COR-L47 (cell line): Measurements from ENCODE around the gene RPL39L.
"Not testable (repeated sequence)": the region's sequence is repeated elsewhere in the genome, so short reads cannot be mapped to it uniquely, and the experiment has no call there.

Experiments used
- DNase-seq: peaks from one replicate; lab custom pipeline; 2025; lab: John Stamatoyannopoulos, UW

The RPL39L gene

DNA sequence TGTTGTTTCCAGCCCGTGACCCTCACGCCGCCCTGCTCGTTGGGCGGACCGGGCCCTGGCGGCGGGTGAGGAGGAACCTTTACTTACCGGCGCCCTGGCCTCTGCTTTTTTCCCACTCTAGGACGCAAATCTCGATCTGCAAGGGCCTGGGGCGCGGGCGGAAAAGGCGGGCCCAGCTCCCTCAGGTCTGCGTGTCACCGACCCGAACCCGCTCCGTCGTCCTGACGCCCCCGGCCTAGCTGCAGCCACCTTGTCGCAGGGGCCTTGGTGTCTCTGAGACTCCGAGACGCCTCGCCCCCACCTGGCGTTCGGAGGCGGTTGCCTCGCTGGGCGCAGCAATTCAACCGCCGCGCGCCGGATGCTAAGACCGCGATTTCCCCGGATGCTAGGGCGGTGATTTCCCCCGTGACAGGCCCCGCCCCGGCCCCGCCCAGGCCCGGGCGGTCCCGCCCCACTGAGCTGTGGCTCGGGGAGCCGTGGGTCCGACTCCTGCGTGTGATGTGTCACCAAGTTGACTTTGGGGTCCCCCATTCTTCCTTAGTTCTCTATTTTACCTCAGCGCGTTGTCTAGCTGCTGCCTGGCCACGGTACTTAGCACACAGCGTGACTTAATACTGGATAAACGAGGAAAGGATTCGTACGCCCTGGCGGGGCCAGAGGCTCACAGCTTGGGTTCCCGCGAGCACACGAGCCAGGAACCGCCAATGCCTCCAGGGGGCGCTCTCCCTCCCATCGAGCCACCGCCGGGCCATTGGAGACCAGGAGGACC lies at the start of gene RPL39L:
Gene RPL39L (minus strand): TSS at position 371 of the 769 bp plus-strand sequence. CDS start 18,196 bp downstream, outside the sequence.
- peak; percentile 22 for DNase-seq

- DNase-seq, result no peak
Observed at GRCh38 chr3:187188931-187189330, 49.6 kb upstream of the RPL39L start.

DNA sequence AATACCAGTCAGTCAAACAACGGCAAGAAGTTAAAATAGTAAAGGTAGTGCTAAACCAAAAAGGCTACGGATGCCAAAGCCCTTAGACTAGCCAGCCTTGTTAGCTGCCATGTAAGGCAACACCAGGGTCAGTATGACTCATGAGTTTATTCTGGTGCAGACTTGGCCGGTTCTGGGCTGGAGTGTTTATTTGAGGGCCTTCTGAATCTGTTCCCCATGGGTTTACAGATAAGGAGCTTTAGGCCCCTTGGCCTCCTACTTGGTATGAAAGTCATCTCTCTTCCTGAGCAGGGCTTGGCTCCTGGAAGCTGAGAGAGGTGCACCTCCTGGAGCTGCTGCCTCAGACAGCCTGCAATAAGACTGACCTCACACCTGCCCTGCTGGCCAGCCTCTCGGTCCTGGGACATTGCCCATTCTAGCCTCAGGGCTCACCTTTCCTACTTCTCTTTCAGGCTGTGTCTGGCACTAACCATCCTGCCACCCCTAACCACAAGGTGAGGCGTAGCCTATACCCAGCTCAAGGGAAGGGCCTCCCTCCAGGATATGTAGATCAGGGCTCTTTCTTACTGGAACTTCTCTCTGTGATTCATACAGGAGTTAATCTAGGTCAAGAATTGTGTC lies 47.6 kb upstream of the RPL39L start:
- DNase-seq, result no peak

- DNase-seq, result no peak
Observed at GRCh38 chr3:187186375-187186774, 47.1 kb upstream of the RPL39L start.

- no peak for DNase-seq
Observed at GRCh38 chr3:187185759-187186158, 46.5 kb upstream of the RPL39L start.

- no peak for DNase-seq
Observed at GRCh38 chr3:187183903-187184302, 44.6 kb upstream of the RPL39L start.

GRCh38 chr3:187183210-187183862 lies 44.0 kb upstream of the RPL39L start:
- no peak for DNase-seq

DNA sequence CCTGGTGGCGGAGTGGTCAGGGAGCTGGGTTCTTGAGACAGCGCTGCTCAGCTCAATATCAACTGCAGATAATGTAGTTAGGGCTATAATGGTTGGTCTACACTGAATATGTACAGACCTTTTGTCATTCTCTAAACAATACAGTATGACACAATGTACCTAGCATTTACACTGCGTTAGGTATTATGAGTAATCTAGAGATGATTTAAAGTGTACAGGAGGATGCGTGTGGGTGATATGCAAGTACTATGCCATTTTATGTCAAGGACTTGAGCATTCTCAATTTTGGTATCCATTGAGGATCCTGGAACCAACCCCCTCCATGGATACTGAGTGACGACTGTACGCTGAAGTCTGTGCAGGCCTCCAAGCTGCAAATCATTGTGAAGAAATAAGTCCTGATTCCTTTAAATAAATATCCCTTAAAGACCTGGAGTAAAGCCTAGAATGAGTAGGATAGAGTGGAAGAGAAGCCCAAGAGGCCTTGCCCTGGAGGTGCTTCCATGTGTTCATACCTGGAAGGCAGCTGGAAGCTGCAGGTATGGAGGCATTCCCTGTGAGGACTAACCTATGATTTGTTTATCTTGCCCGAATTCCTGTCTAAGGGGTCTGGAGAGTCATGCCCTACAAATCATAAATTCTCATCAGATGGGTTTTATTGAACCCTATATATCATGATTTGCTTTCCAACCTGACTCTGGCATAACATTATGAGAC lies 42.3 kb upstream of the RPL39L start:
- no peak for DNase-seq

DNA sequence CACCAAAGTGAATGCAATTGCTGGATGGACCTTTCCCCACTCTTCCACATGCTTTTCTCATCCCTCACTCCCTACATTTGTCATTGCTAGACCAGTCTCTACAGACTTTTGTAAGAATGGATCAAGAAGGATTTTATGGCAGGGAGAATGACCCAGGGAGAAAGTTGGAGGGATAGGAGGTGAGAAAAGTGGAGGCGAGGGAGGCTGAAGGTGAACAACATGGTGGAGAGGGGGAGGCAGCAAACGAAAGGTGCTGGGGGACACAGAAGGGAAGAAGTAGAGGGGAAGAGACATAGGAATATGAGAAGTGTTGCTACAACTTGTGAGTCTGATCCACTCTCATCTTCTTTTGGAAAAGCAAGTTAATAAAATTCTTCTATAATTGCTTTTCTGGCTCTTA lies 33.6 kb upstream of the RPL39L start:
- no peak for DNase-seq

- not testable (repeated sequence) for DNase-seq
Observed at GRCh38 chr3:187170911-187171310, 31.6 kb upstream of the RPL39L start.

- no peak for DNase-seq
Observed at GRCh38 chr3:187169231-187169960, 30.1 kb upstream of the RPL39L start.

GRCh38 chr3:187167777-187168176 lies 28.5 kb upstream of the RPL39L start:
- DNase-seq, result no peak

DNA sequence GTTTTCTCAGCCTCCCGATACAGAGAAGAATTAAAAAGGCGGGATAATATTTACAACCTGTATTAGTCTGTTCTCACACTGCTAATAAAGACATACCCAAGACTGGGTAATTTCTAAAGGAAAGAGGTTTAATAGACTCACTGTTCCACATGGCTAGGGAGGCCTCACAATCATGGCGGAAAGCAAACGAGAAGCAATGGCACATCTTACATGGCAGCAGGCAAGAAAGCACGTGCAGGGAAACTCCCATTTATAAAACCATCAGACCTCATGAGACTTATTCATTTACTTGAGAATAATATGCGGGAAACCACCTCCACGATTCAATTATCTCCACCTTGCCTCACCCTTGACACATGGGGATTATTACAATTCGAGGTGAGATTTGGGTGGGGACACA lies 27.5 kb upstream of the RPL39L start:
- DNase-seq, result no peak

GRCh38 chr3:187165144-187165543 lies 25.8 kb upstream of the RPL39L start:
- peak; percentile 10 for DNase-seq

DNA sequence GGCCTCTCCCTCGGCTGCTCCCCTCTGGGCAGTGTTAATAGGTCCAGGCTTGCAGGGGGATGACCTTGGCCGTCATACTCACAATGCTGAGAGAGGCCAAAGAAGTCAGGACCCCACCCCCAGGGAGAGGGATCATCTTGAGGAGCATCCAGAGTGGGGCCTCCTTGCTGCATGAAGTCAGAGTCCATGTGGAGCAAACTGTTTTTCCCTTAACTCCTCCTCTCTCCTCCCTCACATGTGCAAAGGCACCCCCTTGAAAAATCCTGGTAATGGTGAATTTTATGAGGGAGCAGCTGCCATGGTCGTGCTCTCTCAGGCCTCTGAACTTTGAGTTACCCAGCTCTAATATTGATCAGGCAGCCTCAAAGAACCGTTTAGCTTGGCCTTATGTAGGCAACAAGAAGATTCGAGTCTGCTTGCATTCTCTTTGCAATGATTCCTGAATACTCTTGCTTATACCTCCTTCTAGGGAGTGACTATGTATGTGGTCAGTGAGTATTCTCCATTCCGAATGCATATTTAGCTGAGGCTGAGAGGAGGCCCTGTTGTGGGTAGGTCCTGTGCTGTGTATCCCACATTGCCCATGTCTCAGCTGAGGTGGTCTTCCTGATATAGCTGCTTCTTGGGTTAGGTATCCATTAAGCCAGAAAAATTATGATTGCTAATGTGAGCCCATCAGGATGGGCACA lies 23.1 kb upstream of the RPL39L start:
- no peak for DNase-seq

GRCh38 chr3:187161556-187161955 lies 22.3 kb upstream of the RPL39L start:
- DNase-seq, result no peak

- peak; percentile 18 for DNase-seq
Observed at GRCh38 chr3:187150599-187150998, 11.3 kb upstream of the RPL39L start.

GRCh38 chr3:187150186-187150585 lies 10.9 kb upstream of the RPL39L start:
- no peak for DNase-seq

GRCh38 chr3:187146389-187146788 lies 7.1 kb upstream of the RPL39L start:
- no peak for DNase-seq

DNA sequence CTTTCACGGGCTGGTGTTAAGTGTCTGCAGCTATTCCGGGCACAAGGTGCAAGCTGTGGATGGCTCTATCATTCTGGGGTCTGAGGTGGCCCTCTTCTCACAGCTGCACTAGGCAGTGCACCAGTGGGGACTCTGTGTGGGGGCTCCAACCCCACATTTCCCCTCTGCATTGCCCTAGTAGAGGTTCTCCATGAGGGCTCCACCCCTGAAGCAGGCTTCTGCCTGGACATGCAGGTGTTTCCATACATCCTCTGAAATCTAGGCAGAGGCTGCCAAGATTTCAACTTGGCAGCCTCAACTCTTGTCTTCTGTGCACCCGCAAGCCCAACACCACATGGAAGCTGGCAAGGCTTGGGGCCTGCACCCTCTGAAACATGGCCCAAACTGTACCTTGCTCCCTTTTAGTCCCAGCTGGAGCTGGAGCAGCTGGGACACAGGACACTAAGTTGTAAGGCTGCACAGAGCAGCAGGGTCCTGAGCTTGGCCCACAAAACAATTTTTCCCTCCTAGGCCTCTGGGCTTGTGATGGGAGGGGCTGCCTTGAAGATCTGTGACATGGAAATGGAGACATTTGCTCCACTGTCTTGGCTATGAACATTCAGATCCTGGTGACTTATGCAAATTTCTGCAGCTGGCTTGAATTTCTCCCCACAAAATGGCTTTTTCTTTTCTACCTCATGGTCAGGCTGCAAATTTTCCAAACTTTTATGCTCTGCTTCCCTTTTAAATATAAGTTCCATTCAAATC lies 6.0 kb upstream of the RPL39L start:
- no peak for DNase-seq

GRCh38 chr3:187139895-187140253 lies 578 bp upstream of the RPL39L start:
- no peak for DNase-seq
